IMR-90 (cell line): ENCODE measurements around the gene PRR18.

ENCODE experiments used
- CTCF ChIP-seq: conservative IDR thresholded peaks from 2 replicates; pipeline ENCODE4 v1.5.1; 2012; ENCODE audit warnings: mild to moderate bottlenecking, low read depth, low read length, improper control_type of control experiment
- POLR2A ChIP-seq: IDR thresholded peaks from 2 replicates; pipeline ENCODE4 v1.6.1; 2012; ENCODE audit warnings: mild to moderate bottlenecking, low read depth, low read length

- TF ChIP-seq CTCF: no peak
- TF ChIP-seq POLR2A: no peak
Observed at GRCh38 chr6:166297606-166298005, 10.6 kb downstream of the PRR18 start.
